KOPT-K1 (cell line): ENCODE data around the gene FBXL19.

Source experiments
- H3K27ac ChIP-seq: fragments of 200-600 bp; sonication (generic); 2 replicates; pipeline ENCODE4 v1.5.1; 2016; ENCODE audit warnings: antibody characterized with exemption, mild to moderate bottlenecking, low read depth, low read length; ENCODE audit not compliant: poor library complexity, severe bottlenecking
- H3K36me3 ChIP-seq: fragments of 200-600 bp; sonication (generic); 2 replicates; pipeline ENCODE4 v1.5.1; 2017; ENCODE audit warnings: antibody characterized with exemption, mild to moderate bottlenecking, low read length, moderate library complexity; ENCODE audit not compliant: insufficient read depth
- H3K9me3 ChIP-seq: fragments of 200-600 bp; sonication (generic); 2 replicates; pipeline ENCODE4 v1.5.1; 2017; ENCODE audit warnings: antibody characterized with exemption, low read length, mild to moderate bottlenecking; ENCODE audit not compliant: insufficient read depth, poor library complexity, severe bottlenecking

FBXL19 gene

DNA sequence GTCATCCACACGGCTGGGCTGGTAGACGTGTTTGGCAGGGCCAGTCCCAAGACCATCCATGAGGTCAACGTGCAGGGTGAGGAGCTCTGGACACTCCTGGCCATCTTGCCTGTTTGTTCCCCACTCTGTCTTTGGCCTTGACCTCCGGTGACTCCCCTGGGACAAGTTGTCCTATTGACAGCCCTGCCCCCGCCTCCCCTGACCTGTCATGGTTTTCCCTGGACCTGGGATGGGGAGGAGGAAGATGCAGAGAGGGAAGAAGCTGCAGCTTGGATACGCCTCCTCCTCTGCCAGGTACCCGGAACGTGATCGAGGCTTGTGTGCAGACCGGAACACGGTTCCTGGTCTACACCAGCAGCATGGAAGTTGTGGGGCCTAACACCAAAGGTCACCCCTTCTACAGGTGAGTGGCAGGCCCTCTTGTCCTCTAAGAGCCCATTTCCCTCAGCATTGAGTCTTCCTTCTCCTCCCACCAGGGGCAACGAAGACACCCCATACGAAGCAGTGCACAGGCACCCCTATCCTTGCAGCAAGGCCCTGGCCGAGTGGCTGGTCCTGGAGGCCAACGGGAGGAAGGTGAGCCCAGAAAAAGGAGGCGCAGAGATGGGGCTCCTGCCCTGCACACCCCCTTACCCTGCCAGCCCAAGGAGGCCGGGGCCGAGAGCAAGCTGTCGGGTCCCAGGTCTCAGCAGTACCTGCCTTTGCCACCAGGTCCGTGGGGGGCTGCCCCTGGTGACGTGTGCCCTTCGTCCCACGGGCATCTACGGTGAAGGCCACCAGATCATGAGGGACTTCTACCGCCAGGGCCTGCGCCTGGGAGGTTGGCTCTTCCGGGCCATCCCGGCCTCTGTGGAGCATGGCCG is 63.0 kb downstream of the FBXL19 start:
- Histone ChIP-seq H3K9me3 (no peaks in the 10 kb centered on the region), H3K36me3 (peaks cover 49% of the 10 kb centered on the region), H3K27ac (no peak overlapping the region)

DNA sequence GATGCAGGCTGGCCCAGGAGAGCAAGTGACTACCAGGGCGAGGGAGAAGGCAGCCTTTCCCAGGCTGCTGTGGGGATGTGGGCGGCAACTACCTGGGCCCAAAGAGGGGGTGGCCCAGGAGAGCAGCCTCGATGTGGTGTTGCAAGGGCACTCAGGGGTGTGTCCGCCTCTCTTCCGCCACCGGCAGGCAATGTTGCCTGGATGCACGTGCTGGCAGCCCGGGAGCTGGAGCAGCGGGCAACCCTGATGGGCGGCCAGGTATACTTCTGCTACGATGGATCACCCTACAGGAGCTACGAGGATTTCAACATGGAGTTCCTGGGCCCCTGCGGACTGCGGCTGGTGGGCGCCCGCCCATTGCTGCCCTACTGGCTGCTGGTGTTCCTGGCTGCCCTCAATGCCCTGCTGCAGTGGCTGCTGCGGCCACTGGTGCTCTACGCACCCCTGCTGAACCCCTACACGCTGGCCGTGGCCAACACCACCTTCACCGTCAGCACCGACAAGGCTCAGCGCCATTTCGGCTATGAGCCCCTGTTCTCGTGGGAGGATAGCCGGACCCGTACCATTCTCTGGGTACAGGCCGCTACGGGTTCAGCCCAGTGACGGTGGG is 64.3 kb downstream of the FBXL19 start:
- Histone ChIP-seq H3K27ac (no peak overlapping the region), H3K9me3 (no peaks in the 10 kb centered on the region), H3K36me3 (peaks cover 36% of the 10 kb centered on the region; the same call in 1 of the 2 replicates)

GRCh38 chr16:30989469-30990047 is 66.2 kb downstream of the FBXL19 start:
- H3K27ac ChIP-seq = no peak overlapping the region
- no peaks in the 10 kb centered on the region for H3K9me3 ChIP-seq
- H3K36me3 ChIP-seq = peaks cover 17% of the 10 kb centered on the region; the same call in 1 of the 2 replicates

GRCh38 chr16:30990105-30990504 is 66.7 kb downstream of the FBXL19 start:
- H3K36me3 ChIP-seq = peaks cover 13% of the 10 kb centered on the region; the same call in 1 of the 2 replicates
- no peak overlapping the region for H3K27ac ChIP-seq
- H3K9me3 ChIP-seq = no peaks in the 10 kb centered on the region

DNA sequence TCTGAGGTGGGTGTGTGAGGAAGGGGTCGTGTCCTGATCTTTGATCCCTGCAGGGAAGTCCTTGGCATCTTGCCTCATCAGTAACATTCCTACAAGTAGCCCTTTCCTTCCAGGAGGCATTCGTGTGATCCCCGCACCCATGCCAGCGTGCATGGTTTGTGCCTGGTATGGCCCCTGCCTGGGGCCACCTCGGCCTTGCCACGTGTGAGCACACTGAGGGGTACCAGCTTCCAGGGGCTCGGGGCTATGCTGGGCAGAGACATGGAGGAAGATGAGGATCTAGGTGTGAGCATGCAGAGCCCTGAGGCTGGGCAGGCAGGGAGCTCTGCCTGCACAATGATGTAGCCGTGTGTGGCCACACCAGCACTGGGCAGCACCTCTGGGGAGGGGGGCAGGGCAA is 67.7 kb downstream of the FBXL19 start:
- no peak overlapping the region for H3K27ac ChIP-seq
- no peaks in the 10 kb centered on the region for H3K9me3 ChIP-seq
- H3K36me3 ChIP-seq = peaks cover 4% of the 10 kb centered on the region; the same call in 1 of the 2 replicates

- H3K36me3 ChIP-seq = no peaks in the 10 kb centered on the region; the same call in 1 of the 2 replicates
- no peak overlapping the region for H3K27ac ChIP-seq
- H3K9me3 ChIP-seq = no peaks in the 10 kb centered on the region
Measured at GRCh38 chr16:30992276-30992780, 69.0 kb downstream of the FBXL19 start.

GRCh38 chr16:30992931-30993816 is 69.8 kb downstream of the FBXL19 start:
- Histone ChIP-seq H3K9me3 (no peaks in the 10 kb centered on the region), H3K27ac (no peak overlapping the region), H3K36me3 (no peaks in the 10 kb centered on the region)

DNA sequence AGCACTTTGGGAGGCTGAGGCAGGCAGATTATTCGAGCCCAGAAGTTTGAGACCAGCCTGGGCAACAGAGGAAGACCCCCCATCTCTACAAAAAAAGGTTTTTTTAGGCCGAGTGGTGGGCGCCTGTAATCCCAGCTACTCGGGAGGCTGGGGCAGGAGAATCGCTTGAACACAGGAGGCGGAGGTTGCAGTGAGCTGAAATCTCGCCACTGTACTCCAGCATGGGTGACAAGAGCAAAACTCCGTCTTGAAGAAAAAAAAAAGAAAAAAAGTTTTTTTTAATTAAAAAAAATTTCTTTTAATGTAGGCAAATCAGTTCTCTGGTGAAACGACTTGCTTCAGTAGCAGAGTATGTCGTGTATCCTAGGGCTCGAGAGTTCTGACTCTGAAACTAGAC is 72.6 kb downstream of the FBXL19 start:
- H3K36me3 ChIP-seq = no peaks in the 10 kb centered on the region

GRCh38 chr16:30996324-30996984 is 73.1 kb downstream of the FBXL19 start:
- H3K36me3 ChIP-seq = no peaks in the 10 kb centered on the region
- H3K9me3 ChIP-seq = no peaks in the 10 kb centered on the region
- no peak overlapping the region for H3K27ac ChIP-seq

More for the DNA sequence above, 72.6 kb downstream of the FBXL19 start:
- Histone ChIP-seq H3K27ac (no peak overlapping the region), H3K9me3 (no peaks in the 10 kb centered on the region)

DNA sequence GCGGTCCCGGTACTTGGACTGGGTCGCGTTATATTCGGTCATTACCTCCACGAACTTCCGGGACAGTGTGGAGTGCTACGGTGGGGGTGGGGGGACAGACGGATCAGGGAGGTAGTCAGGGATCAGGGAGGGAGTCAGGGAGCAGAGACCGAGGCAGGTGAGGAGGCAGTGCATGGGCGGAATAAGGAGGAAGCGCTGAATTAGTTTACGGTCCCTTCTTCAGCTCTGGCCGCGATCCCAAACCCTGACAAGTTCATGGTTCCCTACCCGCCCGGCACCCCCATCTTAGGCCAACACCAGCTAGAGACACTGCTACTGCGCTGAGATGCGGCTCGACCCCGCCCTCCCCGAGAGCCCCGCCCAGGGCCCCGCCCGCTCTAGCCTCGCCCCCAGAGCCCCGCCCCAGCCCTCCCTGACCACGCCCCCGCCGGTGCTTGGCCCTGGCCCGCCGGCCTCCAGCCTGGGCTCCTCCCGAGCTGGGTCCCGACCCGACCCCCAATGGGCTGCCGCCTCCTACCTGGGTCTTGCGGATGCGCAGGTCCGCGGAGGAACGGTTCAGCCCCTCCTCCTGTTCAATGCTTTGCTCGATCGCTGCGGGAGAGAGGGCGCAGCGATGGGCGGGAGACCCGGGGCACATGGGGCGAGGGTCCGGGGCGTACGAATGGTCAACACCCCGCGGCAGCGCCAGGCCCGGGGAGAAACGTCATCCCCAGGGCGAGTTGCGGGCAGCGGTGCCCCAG is 73.8 kb downstream of the FBXL19 start:
- Histone ChIP-seq H3K9me3 (no peaks in the 10 kb centered on the region), H3K36me3 (no peaks in the 10 kb centered on the region), H3K27ac (no peak overlapping the region)

GRCh38 chr16:30997725-30998711 is 74.6 kb downstream of the FBXL19 start:
- Histone ChIP-seq H3K36me3 (no peaks in the 10 kb centered on the region), H3K27ac (no peak overlapping the region), H3K9me3 (no peaks in the 10 kb centered on the region)
